ENCODE measurements around the gene ZNF316.

DNA sequence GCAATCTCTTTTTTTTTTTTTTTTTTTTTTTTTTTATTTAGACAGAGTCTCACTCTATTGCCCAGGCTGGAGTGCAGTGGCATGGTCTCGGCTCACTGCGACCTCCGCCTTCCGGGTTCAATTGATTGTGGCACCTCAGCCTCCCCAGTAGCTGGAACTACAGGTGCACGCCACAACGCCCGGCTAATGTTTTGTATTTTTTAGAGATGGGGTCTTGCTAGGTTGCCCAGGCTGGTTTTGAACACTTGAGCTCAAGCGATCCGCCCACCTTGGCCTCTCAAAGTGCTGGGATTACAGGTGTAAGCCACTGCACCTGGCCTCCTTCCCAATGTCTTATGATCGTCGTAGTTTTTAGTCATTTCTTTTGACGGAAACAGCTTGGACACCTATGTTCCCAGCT, 28.3 kb upstream of the ZNF316 start:
- TF ChIP-seq EP300 (IDR thresholded peaks at IDR 0.05): no peak
- no peak for TF ChIP-seq POLR2A (IDR thresholded peaks at IDR 0.05)
- TF ChIP-seq CTCF (IDR thresholded peaks at IDR 0.05): no peak
